HCT116 (cell line): ENCODE data around the gene MST1. TPM values are rescaled to one million over a fixed set of nuclear protein-coding genes. Genes with fewer than 3 reads are reported as not detected.
A peak's percentile ranks its signal among the peaks of the same experiment; 100 is the strongest.

ENCODE experiments used
- ATAC-seq: fragments of 200-7000 bp; cut with Tn5 transposase; 2 replicates; pipeline ENCODE4 v1.9.1; 2020; ENCODE audit warnings: mild to moderate bottlenecking, moderate library complexity
- BruUV-seq: library from RNA; stranded (reverse); fragments of 400-500 nt; replicated peaks from 2 replicates; lab custom pipeline; 2021; lab: Mats Ljungman, UMichigan
- CTCF ChIA-PET: fragments of 300-600 bp; sonication (Branson Sonifier 250); formaldehyde crosslinking; loops from one replicate; lab custom pipeline; 2021; ENCODE audit warnings: antibody characterized with exemption; lab: Charles Lee
- POLR2A ChIA-PET: fragments of 300-600, 350-600 bp; sonication (Branson Sonifier 250); formaldehyde crosslinking; loops from one replicate; lab custom pipeline; 2021; ENCODE audit warnings: antibody characterized with exemption; lab: Charles Lee
- RAD21 ChIA-PET, 2 experiments: fragments of 300-600 bp; sonication (Branson Sonifier 250); formaldehyde crosslinking; loops; one replicate each; lab custom pipeline; 2023; ENCODE audit warnings: low total read pairs in 2 of 2; ENCODE audit not compliant: uncharacterized antibody in 2 of 2, unreplicated experiment in 2 of 2, low non-redundant PET in 1 of 2; lab: Charles Lee
- DNase-seq: peaks from one replicate; pipeline ENCODE4 v3.0.0-alpha.2; 2010; ENCODE audit warnings: low read depth, low spot score
- H2AFZ ChIP-seq: fragments of 200-600 bp; shearing (Covaris generic), sonication (generic); 2 replicates; pipeline ENCODE4 v1.6.1; 2017; ENCODE audit warnings: low read depth, mixed run types, mixed read lengths, antibody characterized with exemption, low read length; ENCODE audit not compliant: poor library complexity, severe bottlenecking
- H3K27ac ChIP-seq: 2 replicates; pipeline ENCODE4 v1.5.1; 2012; ENCODE audit warnings: low read depth, low read length
- H3K27me3 ChIP-seq: fragments of 200-600 bp; sonication (generic); 2 replicates; pipeline ENCODE4 v1.6.1; 2016; ENCODE audit warnings: mixed run types, low read length, mixed read lengths; ENCODE audit not compliant: insufficient read depth
- H3K36me3 ChIP-seq, 2 experiments: fragments of 200-500 bp in 1 of 2; fragments of 200-600 bp in 1 of 2; sonication (Bioruptor generic) in 1 of 2; sonication (generic) in 1 of 2; 2 replicates each; pipeline versions ENCODE4 v1.5.1 to v1.6.1; 2014 to 2016; ENCODE audit warnings: low read length in 2 of 2, inconsistent platforms in 1 of 2, mixed read lengths in 1 of 2, mixed run types in 1 of 2; ENCODE audit not compliant: insufficient read depth in 2 of 2, control insufficient read depth in 1 of 2
- H3K4me1 ChIP-seq, 2 experiments: fragments of 200-600 bp in 1 of 2; sonication (generic) in 1 of 2; 2 replicates each; pipeline versions ENCODE4 v1.5.1 to v1.6.1; 2012 to 2017; ENCODE audit warnings: low read length in 2 of 2, inconsistent platforms in 1 of 2, mild to moderate bottlenecking in 1 of 2, mixed read lengths in 1 of 2, mixed run types in 1 of 2, moderate library complexity in 1 of 2; ENCODE audit not compliant: insufficient read depth in 2 of 2, control insufficient read depth in 1 of 2
- H3K4me2 ChIP-seq: fragments of 200-600 bp; sonication (generic); 2 replicates; pipeline ENCODE4 v1.6.1; 2017; ENCODE audit warnings: mixed run types, low read length, mixed read lengths
- H3K4me3 ChIP-seq, 2 experiments: fragments of 200-600 bp in 1 of 2; sonication (generic) in 1 of 2; replicated peaks in 1 of 2; 2 replicates each; pipeline ENCODE4 v1.5.1; 2011 to 2016; ENCODE audit warnings: low read length in 2 of 2, control low read depth in 1 of 2, low read depth in 1 of 2, mild to moderate bottlenecking in 1 of 2, mixed read lengths in 1 of 2, mixed run types in 1 of 2
- H3K79me2 ChIP-seq: fragments of 200-600 bp; sonication (generic); 2 replicates; pipeline ENCODE4 v1.6.1; 2017; ENCODE audit warnings: mild to moderate bottlenecking, mixed run types, low read length, moderate library complexity, mixed read lengths; ENCODE audit not compliant: insufficient read depth
- H3K9ac ChIP-seq: fragments of 200-600 bp; sonication (generic); 2 replicates; pipeline ENCODE4 v1.6.1; 2016; ENCODE audit warnings: low read length, mixed read lengths
- H3K9me2 ChIP-seq: fragments of 200-600 bp; sonication (generic), shearing (Covaris generic); 2 replicates; pipeline ENCODE4 v1.6.1; 2017; ENCODE audit warnings: mixed run types, mild to moderate bottlenecking, moderate library complexity; ENCODE audit not compliant: insufficient read depth
- H3K9me3 ChIP-seq, 2 experiments: fragments of 200-500 bp in 1 of 2; fragments of 200-600 bp in 1 of 2; sonication (Bioruptor generic) in 1 of 2; sonication (generic) in 1 of 2; 2 replicates each; pipeline ENCODE4 v1.6.1; 2014 to 2017; ENCODE audit warnings: low read length in 2 of 2, mixed read lengths in 2 of 2, inconsistent platforms in 1 of 2, low read depth in 1 of 2, mild to moderate bottlenecking in 1 of 2, mixed run types in 1 of 2, moderate library complexity in 1 of 2; ENCODE audit not compliant: control insufficient read depth in 1 of 2, insufficient read depth in 1 of 2
- H4K20me1 ChIP-seq: fragments of 200-600 bp; sonication (generic), shearing (Covaris generic); 2 replicates; pipeline ENCODE4 v1.6.1; 2017; ENCODE audit warnings: mixed run types, mild to moderate bottlenecking, moderate library complexity; ENCODE audit not compliant: insufficient read depth
- CTCF ChIP-seq, 3 experiments: fragments of 200-600 bp in 1 of 3; sonication (generic) in 1 of 3; IDR thresholded peaks in 2 of 3; conservative IDR thresholded peaks in 1 of 3; 2 replicates each; pipeline ENCODE4 v1.5.1; 2012 to 2017; ENCODE audit warnings: low read depth in 2 of 3, low read length in 2 of 3, antibody characterized with exemption in 1 of 3, borderline replicate concordance in 1 of 3, control low read depth in 1 of 3, mild to moderate bottlenecking in 1 of 3, mixed read lengths in 1 of 3, mixed run types in 1 of 3, moderate library complexity in 1 of 3; ENCODE audit not compliant: insufficient read depth in 1 of 3
- POLR2A ChIP-seq: IDR thresholded peaks from 2 replicates; pipeline ENCODE4 v1.7.0; 2011; ENCODE audit warnings: borderline replicate concordance; ENCODE audit not compliant: insufficient read depth, insufficient read length; ENCODE audit errors: extremely low read depth
- POLR2AphosphoS5 ChIP-seq: IDR thresholded peaks from 2 replicates; pipeline ENCODE4 v1.6.1; 2011; ENCODE audit warnings: mild to moderate bottlenecking, low read depth, low read length, moderate library complexity
- TCF7L2 ChIP-seq: IDR thresholded peaks from 2 replicates; pipeline ENCODE4 v1.7.0; 2011; ENCODE audit warnings: borderline replicate concordance, inconsistent platforms; ENCODE audit not compliant: insufficient read depth, insufficient read length; ENCODE audit errors: extremely low read depth
- intact Hi-C: fragments of 100-400 bp; cut with micrococcal nuclease; formaldehyde crosslinking; loops from 2 replicates; pipeline ENCODE4 v1.10.0; 2022
- total RNA-seq: library from RNA; stranded (reverse); gene quantifications from one replicate; pipeline ENCODE4 v1.2.1, GENCODE V29; 2021; ENCODE audit not compliant: unreplicated experiment

MST1 gene
- total RNA-seq, 1 experiment from 2014 or later: 15.4 TPM

- TF ChIP-seq POLR2AphosphoS5 (peak; percentile 81), TCF7L2 (no peak), CTCF (IDR thresholded peaks at IDR 0.05 in 2 of 3, conservative IDR thresholded peaks at IDR 0.05 in 1 of 3; ENCODE audit: borderline replicate concordance in 1 of 3, insufficient read depth in 1 of 3, low read depth in 2 of 3, low read length in 2 of 3) (peak in 2 of 3 experiments; percentile 38 to 57; a peak in 4 of 6 replicates), POLR2A (peak; percentile 74)
- ATAC-seq: peak; percentile 71
- Histone ChIP-seq H3K36me3 (peaks cover 3 to 24% of the 10 kb centered on the region in 2 experiments; a peak in 2 of 4 replicates), H3K4me3 (peak within 1 kb of the TSS; percentile 39 to 52), H3K9me2 (no peaks in the 10 kb centered on the region), H3K27me3 (no peaks in the 10 kb centered on the region), H4K20me1 (no peaks in the 10 kb centered on the region), H3K4me2 (peak within 1 kb of the TSS; percentile 86), H3K9me3 (no peaks in the 10 kb centered on the region), H3K27ac (peak within 1 kb of the TSS; percentile 39; the same call in 1 of the 2 replicates), H3K79me2 (peaks cover 18% of the 10 kb centered on the region), H3K4me1 (peaks cover 8 to 27% of the 10 kb centered on the region in 2 experiments; a peak in 3 of 4 replicates), H3K9ac (no peak within 1 kb of the TSS; the same call in 1 of the 2 replicates), H2AFZ (no peak within 1 kb of the TSS)
- intact Hi-C loops: loop anchor here (1.0 kb wide), 1 partner anchor 45 kb away; the partner anchor contains the start of gene APEH
- CTCF ChIA-PET: interaction anchor here (1.0 kb wide), 1 partner anchor 83 kb away, joined by 3 read pairs; no protein-coding TSS in a partner anchor
- no TSS peak for BruUV-seq
- RAD21 ChIA-PET: no interaction called here
- POLR2A ChIA-PET: interaction anchor here (0.7 kb wide), 1 partner anchor 169 kb away, joined by 5 read pairs; no protein-coding TSS in a partner anchor
- DNase-seq: peak; percentile 61
Observed at GRCh38 chr3:49719214-49719884, 30.1 kb upstream of the MST1 start, which contains the start of gene AMIGO3. Gene AMIGO3 (minus strand): TSS chr3:49719684. CDS start chr3:49719465, 219 bp downstream.
